ENCODE data around the gene ST8SIA5. TPM values are rescaled to one million over a fixed set of nuclear protein-coding genes. Genes with fewer than 3 reads are reported as not detected.

ST8SIA5 gene
- polyA plus RNA-seq, 1 donor from 2014 or later, result not detected

DNA sequence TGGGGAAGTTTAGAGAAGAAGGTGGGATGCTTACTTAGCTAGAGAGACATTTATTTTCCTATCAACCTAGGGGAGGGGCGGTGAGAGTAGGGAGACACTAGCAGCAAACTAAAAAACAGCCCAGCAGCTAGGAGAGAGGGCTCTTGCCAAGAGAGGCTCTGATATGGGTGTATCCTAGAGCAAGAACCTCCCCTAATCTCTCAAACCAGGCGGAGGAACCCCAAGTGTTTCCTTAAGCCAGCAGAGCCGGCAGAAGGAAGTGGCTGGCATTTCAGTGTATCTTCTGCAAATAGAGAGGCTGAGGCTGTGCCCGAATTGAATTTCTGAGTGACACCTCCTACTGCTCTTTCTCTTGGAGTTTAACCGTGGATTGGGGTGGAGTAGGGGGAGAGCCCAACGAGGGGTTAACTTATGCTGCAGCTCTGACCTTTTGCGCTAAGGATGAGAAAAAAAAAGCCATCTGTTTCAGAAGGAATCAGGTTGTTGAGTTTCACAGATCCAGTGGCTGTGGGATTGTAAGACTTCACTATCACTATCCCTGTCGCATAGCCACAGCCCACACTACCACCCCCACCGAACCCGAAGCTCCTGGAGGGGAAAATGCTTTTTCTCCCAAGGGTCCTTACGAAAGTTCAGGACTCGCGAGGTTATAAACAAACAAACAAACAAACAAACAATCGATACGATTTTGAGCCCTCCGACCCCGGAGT lies 1.4 kb downstream of the ST8SIA5 start:
- peaks cover 46% of the 10 kb centered on the region for H3K27me3 Mint-ChIP-seq
- H3K4me1 Mint-ChIP-seq, result peaks cover 5 to 23% (median 12%) of the 10 kb centered on the region in 3 donors
- H3K27ac Mint-ChIP-seq, result no peak overlapping the region
- H3K9me3 Mint-ChIP-seq, result peaks cover 0 to 5% (median 3%) of the 10 kb centered on the region in 3 donors
- H3K4me3 Mint-ChIP-seq, result peak overlapping the region in 3 of 4 donors; percentile 39 to 79 (median 67)
- no peaks in the 10 kb centered on the region for H3K36me3 Mint-ChIP-seq

DNA sequence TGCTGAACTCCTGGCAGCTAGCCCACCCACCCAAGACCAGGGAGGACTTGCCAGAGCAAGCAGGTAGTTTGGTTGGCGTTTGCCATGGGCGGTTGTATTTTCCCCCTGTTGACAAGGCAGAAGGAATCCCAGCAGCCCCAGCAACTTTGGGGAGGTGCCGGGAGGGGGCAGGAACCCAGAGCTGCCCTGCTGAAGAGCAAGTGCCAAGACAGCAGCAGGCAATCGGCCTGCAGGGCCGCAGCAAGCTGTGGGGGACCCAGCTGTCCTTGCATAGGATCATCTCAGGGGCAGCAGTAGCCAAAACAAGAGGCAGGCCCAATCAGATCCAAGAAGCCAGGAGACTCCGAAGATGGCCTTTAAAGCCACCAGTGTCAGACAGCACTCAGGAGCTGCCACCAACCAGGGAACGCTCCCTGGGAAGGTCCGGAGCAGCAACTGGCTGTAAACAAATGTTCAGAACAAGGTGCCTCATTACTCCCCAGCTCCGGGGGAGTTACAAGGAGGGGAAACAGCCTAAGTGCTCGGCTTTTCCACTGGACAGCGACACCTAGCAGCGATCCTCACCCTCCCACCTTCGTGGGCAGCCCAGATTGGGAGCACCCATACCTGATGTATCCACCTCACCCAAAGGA lies 2.1 kb downstream of the ST8SIA5 start:
- peak overlapping the region in 2 of 4 donors; percentile 17 to 67 for H3K4me3 Mint-ChIP-seq
- no peak overlapping the region for H3K27ac Mint-ChIP-seq

GRCh38 chr18:46754188-46754587 lies 2.7 kb downstream of the ST8SIA5 start:
- Mint-ChIP-seq H3K9me3 (peaks cover 0 to 5% (median 3%) of the 10 kb centered on the region in 3 donors), H3K27ac (no peak overlapping the region), H3K4me1 (peaks cover 5 to 23% (median 12%) of the 10 kb centered on the region in 3 donors), H3K27me3 (peaks cover 44% of the 10 kb centered on the region), H3K36me3 (no peaks in the 10 kb centered on the region), H3K4me3 (peak overlapping the region in 2 of 4 donors; percentile 17 to 72)

More for the DNA sequence above, 2.1 kb downstream of the ST8SIA5 start:
- peaks cover 5 to 23% (median 12%) of the 10 kb centered on the region in 3 donors for H3K4me1 Mint-ChIP-seq
- H3K36me3 Mint-ChIP-seq, result no peaks in the 10 kb centered on the region
- H3K9me3 Mint-ChIP-seq, result peaks cover 0 to 5% (median 3%) of the 10 kb centered on the region in 3 donors
- H3K27me3 Mint-ChIP-seq, result peaks cover 46% of the 10 kb centered on the region

DNA sequence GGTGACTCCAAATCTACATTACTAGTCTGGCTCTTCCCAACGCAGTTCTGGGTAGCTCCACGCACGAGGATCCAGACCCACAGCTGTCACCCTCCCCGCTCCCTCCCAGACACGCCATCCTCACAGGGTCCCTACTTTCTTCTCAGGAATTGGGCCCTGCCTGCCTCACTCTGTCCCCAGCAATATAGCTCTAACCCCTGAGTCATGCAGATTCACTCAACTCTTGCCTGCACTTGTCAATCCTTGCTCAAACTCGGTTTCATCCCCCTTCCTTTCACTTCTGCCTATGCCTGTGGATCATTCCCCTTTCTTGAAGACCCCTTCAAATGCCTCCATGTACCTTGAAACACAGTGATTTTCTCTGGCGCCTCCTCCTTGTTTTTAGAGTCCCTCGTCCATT lies 5.0 kb downstream of the ST8SIA5 start:
- Mint-ChIP-seq H3K4me1 (peaks cover 5 to 17% (median 12%) of the 10 kb centered on the region in 3 donors), H3K27me3 (peaks cover 27% of the 10 kb centered on the region)

GRCh38 chr18:46750626-46751025 lies 6.2 kb downstream of the ST8SIA5 start:
- no peak overlapping the region for H3K27ac Mint-ChIP-seq

More for the DNA sequence above, 5.0 kb downstream of the ST8SIA5 start:
- Mint-ChIP-seq H3K4me3 (no peak overlapping the region), H3K36me3 (no peaks in the 10 kb centered on the region), H3K9me3 (peaks cover 3 to 5% (median 3%) of the 10 kb centered on the region in 3 donors), H3K27ac (no peak overlapping the region)

GRCh38 chr18:46748466-46748865 lies 8.4 kb downstream of the ST8SIA5 start:
- H3K4me1 Mint-ChIP-seq, result no peaks in the 10 kb centered on the region
- H3K27ac Mint-ChIP-seq, result no peak overlapping the region
- H3K36me3 Mint-ChIP-seq, result no peaks in the 10 kb centered on the region
- H3K4me3 Mint-ChIP-seq, result no peak overlapping the region
- H3K27me3 Mint-ChIP-seq, result peaks cover 21% of the 10 kb centered on the region
- H3K9me3 Mint-ChIP-seq, result peaks cover 3 to 6% (median 5%) of the 10 kb centered on the region in 3 donors

More at GRCh38 chr18:46750626-46751025, 6.2 kb downstream of the ST8SIA5 start:
- Mint-ChIP-seq H3K27me3 (peaks cover 26% of the 10 kb centered on the region), H3K36me3 (no peaks in the 10 kb centered on the region), H3K4me1 (peaks cover 5 to 13% (median 8%) of the 10 kb centered on the region in 3 donors), H3K9me3 (peaks cover 3 to 5% (median 3%) of the 10 kb centered on the region in 3 donors), H3K4me3 (peak overlapping the region in 1 of 4 donors; percentile 81)

- H3K4me1 Mint-ChIP-seq, result no peaks in the 10 kb centered on the region
- H3K9me3 Mint-ChIP-seq, result peaks cover 3 to 15% (median 9%) of the 10 kb centered on the region in 3 donors
- no peak overlapping the region for H3K27ac Mint-ChIP-seq
- H3K27me3 Mint-ChIP-seq, result peaks cover 33% of the 10 kb centered on the region
- no peak overlapping the region for H3K4me3 Mint-ChIP-seq
- peaks cover 2% of the 10 kb centered on the region for H3K36me3 Mint-ChIP-seq
Measured at GRCh38 chr18:46740046-46740445, 16.8 kb downstream of the ST8SIA5 start.

- no peaks in the 10 kb centered on the region for H3K4me1 Mint-ChIP-seq
- H3K9me3 Mint-ChIP-seq, result peaks cover 0 to 11% (median 6%) of the 10 kb centered on the region in 3 donors
- peaks cover 2% of the 10 kb centered on the region for H3K36me3 Mint-ChIP-seq
- H3K4me3 Mint-ChIP-seq, result no peak overlapping the region
- H3K27me3 Mint-ChIP-seq, result peaks cover 27% of the 10 kb centered on the region
- H3K27ac Mint-ChIP-seq, result no peak overlapping the region
Measured at GRCh38 chr18:46738491-46738890, 18.4 kb downstream of the ST8SIA5 start.

GRCh38 chr18:46736736-46737135 lies 20.1 kb downstream of the ST8SIA5 start:
- Mint-ChIP-seq H3K36me3 (no peaks in the 10 kb centered on the region), H3K4me1 (no peaks in the 10 kb centered on the region), H3K27me3 (peaks cover 22% of the 10 kb centered on the region), H3K27ac (no peak overlapping the region), H3K9me3 (peaks cover 0 to 6% (median 6%) of the 10 kb centered on the region in 3 donors), H3K4me3 (no peak overlapping the region)

GRCh38 chr18:46736135-46736534 lies 20.7 kb downstream of the ST8SIA5 start:
- no peaks in the 10 kb centered on the region for H3K4me1 Mint-ChIP-seq
- peak overlapping the region in 1 of 3 donors; percentile 63 for H3K27ac Mint-ChIP-seq
- H3K9me3 Mint-ChIP-seq, result peaks cover 3 to 7% (median 6%) of the 10 kb centered on the region in 3 donors
- peaks cover 22% of the 10 kb centered on the region for H3K27me3 Mint-ChIP-seq
- peaks cover 4% of the 10 kb centered on the region for H3K36me3 Mint-ChIP-seq
- H3K4me3 Mint-ChIP-seq, result no peak overlapping the region

GRCh38 chr18:46734981-46735380 lies 21.9 kb downstream of the ST8SIA5 start:
- Mint-ChIP-seq H3K4me1 (no peaks in the 10 kb centered on the region), H3K27me3 (peaks cover 22% of the 10 kb centered on the region), H3K36me3 (peaks cover 5% of the 10 kb centered on the region), H3K4me3 (no peak overlapping the region), H3K9me3 (peaks cover 3 to 10% (median 8%) of the 10 kb centered on the region in 3 donors), H3K27ac (no peak overlapping the region)

DNA sequence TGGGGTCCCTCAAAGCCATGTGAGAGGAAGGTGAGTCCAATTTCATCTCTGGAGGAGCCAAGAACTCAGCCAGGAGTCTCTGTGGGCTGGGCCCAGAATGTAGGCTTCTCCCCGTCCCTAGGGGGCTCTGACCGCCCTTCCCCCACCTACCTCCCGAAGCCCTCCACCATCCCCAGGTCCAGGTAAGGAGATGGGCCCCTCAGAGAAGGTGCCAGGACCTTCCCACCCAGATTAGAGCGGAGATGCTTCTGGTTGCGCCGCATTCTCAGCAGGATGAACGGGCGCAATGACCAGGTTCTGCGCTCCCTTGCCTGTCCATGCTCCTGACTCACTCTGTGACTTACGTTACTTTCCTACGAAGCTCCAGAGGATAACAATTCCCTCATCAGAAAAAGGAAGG lies 23.0 kb downstream of the ST8SIA5 start:
- no peak overlapping the region for H3K27ac Mint-ChIP-seq
- H3K4me3 Mint-ChIP-seq, result no peak overlapping the region

GRCh38 chr18:46732801-46733200 lies 24.1 kb downstream of the ST8SIA5 start:
- peaks cover 6 to 15% (median 9%) of the 10 kb centered on the region in 3 donors for H3K9me3 Mint-ChIP-seq
- no peak overlapping the region for H3K27ac Mint-ChIP-seq
- H3K27me3 Mint-ChIP-seq, result peaks cover 13% of the 10 kb centered on the region
- peaks cover 7% of the 10 kb centered on the region for H3K36me3 Mint-ChIP-seq
- H3K4me1 Mint-ChIP-seq, result no peaks in the 10 kb centered on the region
- no peak overlapping the region for H3K4me3 Mint-ChIP-seq

More for the DNA sequence above, 23.0 kb downstream of the ST8SIA5 start:
- peaks cover 7% of the 10 kb centered on the region for H3K36me3 Mint-ChIP-seq
- H3K4me1 Mint-ChIP-seq, result no peaks in the 10 kb centered on the region
- peaks cover 21% of the 10 kb centered on the region for H3K27me3 Mint-ChIP-seq
- H3K9me3 Mint-ChIP-seq, result peaks cover 7 to 15% (median 7%) of the 10 kb centered on the region in 3 donors

DNA sequence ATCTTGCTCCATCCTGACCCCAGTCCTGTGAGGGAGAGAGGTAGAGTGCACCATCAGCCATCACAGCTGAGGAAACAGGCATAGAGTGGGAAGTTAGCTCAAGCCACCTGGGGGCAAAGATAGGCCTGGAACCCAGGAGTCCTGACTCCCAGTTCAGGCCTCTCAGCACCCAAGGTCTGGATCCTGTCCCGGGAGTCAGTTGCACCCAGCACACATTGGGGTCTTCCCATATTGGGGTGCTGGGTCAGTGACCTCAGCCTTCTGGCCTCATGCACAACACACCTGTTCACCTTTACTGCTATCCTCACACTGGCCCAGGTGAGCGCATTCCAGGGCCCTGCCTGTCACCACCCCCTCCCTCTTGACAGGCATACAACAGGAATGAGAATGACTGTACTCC lies 24.7 kb downstream of the ST8SIA5 start:
- Mint-ChIP-seq H3K4me1 (no peaks in the 10 kb centered on the region), H3K4me3 (no peak overlapping the region)

DNA sequence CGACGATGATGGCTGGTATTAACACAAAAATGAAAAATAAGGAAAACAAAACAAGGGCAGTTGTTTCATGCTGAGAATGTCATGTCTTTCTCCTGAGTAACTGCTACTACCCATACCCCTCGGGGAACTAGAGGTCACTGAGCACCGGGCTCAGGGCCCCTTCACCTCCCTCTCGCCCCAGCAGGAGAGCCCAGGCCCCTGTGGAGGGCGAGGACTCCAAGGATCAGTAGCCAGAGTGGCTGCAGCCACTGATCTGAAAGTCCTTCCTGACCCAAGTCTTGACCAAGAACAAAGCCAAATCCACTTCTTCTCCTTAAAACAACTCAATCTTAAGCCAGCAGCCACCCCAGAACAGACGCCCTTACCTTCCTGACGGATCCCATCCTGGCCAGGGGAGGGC lies 25.5 kb downstream of the ST8SIA5 start:
- no peaks in the 10 kb centered on the region for H3K4me1 Mint-ChIP-seq
- peaks cover 6 to 15% (median 9%) of the 10 kb centered on the region in 3 donors for H3K9me3 Mint-ChIP-seq
- peaks cover 9% of the 10 kb centered on the region for H3K36me3 Mint-ChIP-seq
- H3K4me3 Mint-ChIP-seq, result peak overlapping the region in 1 of 4 donors; percentile 74
- no peak overlapping the region for H3K27ac Mint-ChIP-seq
- peaks cover 6% of the 10 kb centered on the region for H3K27me3 Mint-ChIP-seq

More for the DNA sequence above, 24.7 kb downstream of the ST8SIA5 start:
- peaks cover 6 to 15% (median 9%) of the 10 kb centered on the region in 3 donors for H3K9me3 Mint-ChIP-seq
- peaks cover 13% of the 10 kb centered on the region for H3K27me3 Mint-ChIP-seq
- H3K36me3 Mint-ChIP-seq, result peaks cover 8% of the 10 kb centered on the region
- no peak overlapping the region for H3K27ac Mint-ChIP-seq
